B cell (primary cell): ENCODE results near the gene NOL3. TPM values are rescaled to one million over a fixed set of nuclear protein-coding genes. Genes with fewer than 3 reads are reported as not detected.

Source experiments
- ATAC-seq: fragments of 200-7000 bp; cut with Tn5 transposase; one replicate; pipeline ENCODE4 v1.10.0; 2021; ENCODE audit warnings: low read depth, mild to moderate bottlenecking, moderate number of reproducible peaks, moderate library complexity
- CTCF ChIA-PET: fragments of 350-600 bp; sonication (Branson Sonifier 250); formaldehyde crosslinking; loops from one replicate; lab custom pipeline; 2021; ENCODE audit warnings: antibody characterized with exemption, inconsistent platforms; lab: Charles Lee
- POLR2A ChIA-PET: fragments of 350-600 bp; sonication (Branson Sonifier 250); formaldehyde crosslinking; loops from one replicate; lab custom pipeline; 2021; ENCODE audit warnings: antibody characterized with exemption; lab: Charles Lee
- DNase-seq: peaks from one replicate; pipeline ENCODE4 v3.0.0; 2013
- H2AFZ ChIP-seq: 2 replicates; pipeline ENCODE4 v1.6.1; 2012; ENCODE audit warnings: mild to moderate bottlenecking, low read depth, low read length; ENCODE audit not compliant: insufficient read depth, poor library complexity, severe bottlenecking
- H3K27ac ChIP-seq, 2 donors: 1 replicate in 1 of 2; 2 replicates in 1 of 2; pipeline ENCODE4 v1.5.1; 2012 to 2013; ENCODE audit warnings: low read length in 2 of 2, mild to moderate bottlenecking in 2 of 2, moderate library complexity in 1 of 2
- H3K27me3 ChIP-seq, 4 experiments: fragments of 200-600 bp in 1 of 4; sonication (generic) in 1 of 4; replicated peaks in 1 of 4; 1 replicate in 2 of 4; 2 replicates in 2 of 4; pipeline versions ENCODE4 v1.6.1 to v1.7.0; 2013 to 2016; ENCODE audit warnings: low read length in 3 of 4, mild to moderate bottlenecking in 2 of 4, mixed read lengths in 1 of 4, moderate library complexity in 1 of 4; ENCODE audit not compliant: insufficient read depth in 4 of 4, control insufficient read depth in 3 of 4; ENCODE audit errors: control extremely low read depth in 1 of 4
- H3K36me3 ChIP-seq, 2 experiments: replicated peaks in 1 of 2; 1 replicate in 1 of 2; 2 replicates in 1 of 2; pipeline versions ENCODE4 v1.6.1 to v1.7.1; 2013; ENCODE audit warnings: low read length in 1 of 2; ENCODE audit not compliant: insufficient read depth in 2 of 2, control insufficient read depth in 1 of 2; ENCODE audit errors: control extremely low read depth in 1 of 2, extremely low read depth in 1 of 2
- H3K4me1 ChIP-seq, 2 donors: fragments of 200-600 bp in 1 of 2; sonication (generic) in 1 of 2; 1 replicate in 1 of 2; 2 replicates in 1 of 2; pipeline versions ENCODE4 v1.5.1 to v1.6.1; 2013 to 2017; ENCODE audit warnings: low read length in 2 of 2; ENCODE audit not compliant: control insufficient read depth in 2 of 2, insufficient read depth in 2 of 2
- H3K4me2 ChIP-seq: replicated peaks from 2 replicates; pipeline ENCODE3; 2012; ENCODE audit warnings: mild to moderate bottlenecking, low read depth, low read length; ENCODE audit not compliant: poor library complexity, severe bottlenecking
- H3K4me3 ChIP-seq, 5 experiments: fragments of 200-600 bp in 1 of 5; sonication (generic) in 1 of 5; 1 replicate in 3 of 5; 2 replicates in 2 of 5; pipeline versions ENCODE4 v1.5.1 to v1.7.0; 2011 to 2016; ENCODE audit warnings: low read length in 4 of 5, mild to moderate bottlenecking in 4 of 5, low read depth in 2 of 5, control low read depth in 1 of 5, moderate library complexity in 1 of 5; ENCODE audit not compliant: insufficient read depth in 1 of 5; ENCODE audit errors: control extremely low read depth in 1 of 5, extremely low read depth in 1 of 5
- H3K79me2 ChIP-seq: fragments of 200-600 bp; sonication (generic); one replicate; pipeline ENCODE4 v1.6.0; 2016; ENCODE audit warnings: low read length; ENCODE audit not compliant: control insufficient read depth, insufficient read depth
- H3K9ac ChIP-seq: fragments of 200-600 bp; sonication (generic); 2 replicates; pipeline ENCODE4 v1.6.1; 2017; ENCODE audit warnings: mild to moderate bottlenecking, low read length, moderate library complexity
- H3K9me3 ChIP-seq, 3 donors: one replicate each; pipeline versions ENCODE4 v1.6.1 to v1.7.1; 2013; ENCODE audit warnings: low read length in 2 of 3; ENCODE audit not compliant: control insufficient read depth in 2 of 3, insufficient read depth in 1 of 3; ENCODE audit errors: control extremely low read depth in 1 of 3
- H4K20me1 ChIP-seq: 2 replicates; pipeline ENCODE4 v1.6.0; 2012; ENCODE audit warnings: mild to moderate bottlenecking, low read length; ENCODE audit not compliant: insufficient read depth, control insufficient read depth, poor library complexity, severe bottlenecking
- H3K27ac Mint-ChIP-seq: one replicate; pipeline ENCODE4 v1.8.0; 2021; ENCODE audit warnings: mixed read lengths
- H3K27me3 Mint-ChIP-seq: one replicate; pipeline ENCODE4 v1.8.0; 2021; ENCODE audit warnings: mixed read lengths
- H3K4me1 Mint-ChIP-seq: one replicate; pipeline ENCODE4 v1.8.0; 2021; ENCODE audit warnings: mixed read lengths
- H3K4me3 Mint-ChIP-seq: one replicate; pipeline ENCODE4 v1.8.0; 2021; ENCODE audit warnings: mixed read lengths
- H3K9me3 Mint-ChIP-seq: one replicate; pipeline ENCODE4 v1.8.0; 2022; ENCODE audit warnings: mixed read lengths; ENCODE audit not compliant: insufficient read depth
- CTCF ChIP-seq: fragments of 200-600 bp; IDR thresholded peaks from one replicate; pipeline ENCODE4 v1.8.0; 2022; ENCODE audit warnings: antibody characterized with exemption, mild to moderate bottlenecking
- EZH2 ChIP-seq: IDR thresholded peaks from 2 replicates; pipeline ENCODE4 v1.6.1; 2012; ENCODE audit warnings: borderline replicate concordance, low read depth, mild to moderate bottlenecking, moderate library complexity, low read length; ENCODE audit not compliant: insufficient read depth, poor library complexity, severe bottlenecking
- WGBS: methylation state at CpG from one replicate; pipeline ENCODE4 v1.1.5; 2013; ENCODE audit warnings: missing lambda C conversion rate; ENCODE audit not compliant: insufficient coverage; 5-methylcytosine and 5-hydroxymethylcytosine counted together
- intact Hi-C: fragments of 100-400 bp; cut with micrococcal nuclease; formaldehyde crosslinking; loops from one replicate; pipeline ENCODE4 v1.10.0; 2022
- polyA plus RNA-seq: library from polyadenylated mRNA; depleted of rRNA; stranded (reverse); fragments of >200 nt; gene quantifications from 2 replicates; pipeline ENCODE4 v1.2.3, GENCODE V29; 2012
- total RNA-seq, 2 donors: library from RNA; stranded (reverse); fragments of 120-200 nt in 1 of 2; gene quantifications; 1 replicate in 1 of 2; 2 replicates in 1 of 2; pipeline versions ENCODE4 v1.2.3 to v1.2.4, GENCODE V29; 2013 to 2022

Gene NOL3
- total and polyA plus RNA-seq, 2 donors (not counting 1 experiment from before 2014, with no cell fraction given): 0.60 to 0.96 TPM

- Mint-ChIP-seq H3K27me3 (peaks cover 11% of the 10 kb centered on the region), H3K4me1 (peaks cover 13% of the 10 kb centered on the region), H3K9me3 (no peaks in the 10 kb centered on the region), H3K4me3 (peak overlapping the region; percentile 93), H3K27ac (peak overlapping the region; percentile 82)
- ChIA-PET POLR2A (interaction anchor here (0.6 kb wide), 1 partner anchor 56 kb away, joined by 3 read pairs; no protein-coding TSS in a partner anchor), CTCF (interaction anchor here (0.7 to 2.5 kb wide), 27 partner anchors 8 to 296 kb away, joined by 3 to 27 read pairs (median 5); partner anchors contain the start of genes ATP6V0D1, FBXL8, FHOD1 and NOL3)
- peak overlapping the region; percentile 88 for H2AFZ ChIP-seq
- no peak overlapping the region for H3K27ac ChIP-seq
- peaks cover 0 to 3% (median 0%) of the 10 kb centered on the region in 3 donors for H3K9me3 ChIP-seq
- 20% methylated on average over 43 of the region's 43 CpGs for WGBS
- TF ChIP-seq EZH2 (no peak), CTCF (peak; percentile 85)
- H3K79me2 ChIP-seq: no peaks in the 10 kb centered on the region
- H3K9ac ChIP-seq: no peak overlapping the region
- H3K4me1 ChIP-seq: peaks cover 20 to 22% of the 10 kb centered on the region in 2 donors
- no peaks in the 10 kb centered on the region for H4K20me1 ChIP-seq
- H3K27me3 ChIP-seq: peaks cover 0 to 31% (median 6%) of the 10 kb centered on the region in 4 experiments
- H3K4me2 ChIP-seq: peak overlapping the region; percentile 99
- DNase-seq: peak; percentile 87
- no peaks in the 10 kb centered on the region for H3K36me3 ChIP-seq
- H3K4me3 ChIP-seq: peak overlapping the region in 2 of 5 experiments; percentile 69 to 95
- intact Hi-C loops: loop anchor here (1.0 to 2.0 kb wide), 4 partner anchors 62 to 238 kb away; partner anchors contain the start of genes FHOD1 and PHAF1
- peak; percentile 9 for ATAC-seq
These were observed 14.8 kb downstream of the NOL3 start for GRCh38 chr16:67184995-67185650.

- peak overlapping the region; percentile 93 for H3K4me3 Mint-ChIP-seq
- Histone ChIP-seq H2AFZ (peak overlapping the region; percentile 16), H3K36me3 (no peaks in the 10 kb centered on the region), H4K20me1 (no peaks in the 10 kb centered on the region), H3K27ac (no peak overlapping the region), H3K4me1 (peaks cover 20 to 22% of the 10 kb centered on the region in 2 donors), H3K4me3 (no peak overlapping the region), H3K9ac (no peak overlapping the region), H3K79me2 (no peaks in the 10 kb centered on the region), H3K4me2 (peak overlapping the region; percentile 99), H3K9me3 (peaks cover 0 to 3% (median 0%) of the 10 kb centered on the region in 3 donors), H3K27me3 (peaks cover 0 to 31% (median 6%) of the 10 kb centered on the region in 4 experiments)
- intact Hi-C loops: loop anchor here (1.0 to 2.0 kb wide), 3 partner anchors 61 to 231 kb away; partner anchors contain the start of genes FHOD1 and PHAF1
- DNase-seq (no peak), ATAC-seq (no peak)
- ChIA-PET CTCF (interaction anchor here (0.9 to 2.5 kb wide), 25 partner anchors 9 to 295 kb away, joined by 3 to 27 read pairs (median 5); partner anchors contain the start of genes ATP6V0D1, FBXL8, FHOD1 and NOL3), POLR2A (no interaction called here)
- H3K27me3 Mint-ChIP-seq: peaks cover 11% of the 10 kb centered on the region
- peaks cover 13% of the 10 kb centered on the region for H3K4me1 Mint-ChIP-seq
- H3K27ac Mint-ChIP-seq: peak overlapping the region; percentile 82
- TF ChIP-seq CTCF (peak; percentile 46), EZH2 (no peak)
- no peaks in the 10 kb centered on the region for H3K9me3 Mint-ChIP-seq
- 24% methylated on average over 4 of the region's 12 CpGs for WGBS
These were observed 15.4 kb downstream of the NOL3 start for GRCh38 chr16:67185651-67186134.
